Measurements from ENCODE around the gene FST.

Gene FST

GRCh38 chr5:53475320-53475719, 5.1 kb upstream of the FST start:
- no peak for DNase-seq (ENCODE audit: low spot score)

DNA sequence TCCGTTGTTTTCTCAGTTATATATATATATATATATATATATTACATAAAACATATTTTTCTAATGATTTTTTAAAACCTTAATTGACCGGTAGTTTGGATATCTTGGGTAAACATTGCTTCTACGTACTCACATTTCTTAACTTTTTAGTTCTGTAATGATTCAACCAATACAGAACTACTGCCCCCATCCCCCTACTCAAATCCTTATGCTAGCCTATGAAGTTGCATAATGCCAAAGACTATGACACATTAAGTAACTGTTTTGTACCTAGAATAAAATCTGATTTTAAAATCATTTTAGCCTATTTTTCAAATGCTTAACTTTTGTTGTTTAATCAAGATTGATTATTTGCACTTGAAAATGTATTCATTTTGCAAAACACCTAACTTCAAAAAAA, 4.4 kb upstream of the FST start:
- no peak for DNase-seq (ENCODE audit: low spot score)

- DNase-seq (ENCODE audit: low spot score), result no peak
These were observed 3.6 kb upstream of the FST start for GRCh38 chr5:53476531-53477480.

GRCh38 chr5:53478411-53479044, 1.9 kb upstream of the FST start:
- DNase-seq (ENCODE audit: low spot score), result peak; percentile 52

GRCh38 chr5:53479045-53479589, 1.3 kb upstream of the FST start:
- peak; percentile 35 for DNase-seq (ENCODE audit: low spot score)

- peak; percentile 68 for DNase-seq (ENCODE audit: low spot score)
These were observed 626 bp upstream of the FST start for GRCh38 chr5:53479590-53480415.

GRCh38 chr5:53481159-53481886, 894 bp downstream of the FST start:
- peak; percentile 34 for DNase-seq (ENCODE audit: low spot score)

- DNase-seq (ENCODE audit: low spot score), result peak; percentile 80
These were observed 1.7 kb downstream of the FST start for GRCh38 chr5:53481887-53482716.

DNA sequence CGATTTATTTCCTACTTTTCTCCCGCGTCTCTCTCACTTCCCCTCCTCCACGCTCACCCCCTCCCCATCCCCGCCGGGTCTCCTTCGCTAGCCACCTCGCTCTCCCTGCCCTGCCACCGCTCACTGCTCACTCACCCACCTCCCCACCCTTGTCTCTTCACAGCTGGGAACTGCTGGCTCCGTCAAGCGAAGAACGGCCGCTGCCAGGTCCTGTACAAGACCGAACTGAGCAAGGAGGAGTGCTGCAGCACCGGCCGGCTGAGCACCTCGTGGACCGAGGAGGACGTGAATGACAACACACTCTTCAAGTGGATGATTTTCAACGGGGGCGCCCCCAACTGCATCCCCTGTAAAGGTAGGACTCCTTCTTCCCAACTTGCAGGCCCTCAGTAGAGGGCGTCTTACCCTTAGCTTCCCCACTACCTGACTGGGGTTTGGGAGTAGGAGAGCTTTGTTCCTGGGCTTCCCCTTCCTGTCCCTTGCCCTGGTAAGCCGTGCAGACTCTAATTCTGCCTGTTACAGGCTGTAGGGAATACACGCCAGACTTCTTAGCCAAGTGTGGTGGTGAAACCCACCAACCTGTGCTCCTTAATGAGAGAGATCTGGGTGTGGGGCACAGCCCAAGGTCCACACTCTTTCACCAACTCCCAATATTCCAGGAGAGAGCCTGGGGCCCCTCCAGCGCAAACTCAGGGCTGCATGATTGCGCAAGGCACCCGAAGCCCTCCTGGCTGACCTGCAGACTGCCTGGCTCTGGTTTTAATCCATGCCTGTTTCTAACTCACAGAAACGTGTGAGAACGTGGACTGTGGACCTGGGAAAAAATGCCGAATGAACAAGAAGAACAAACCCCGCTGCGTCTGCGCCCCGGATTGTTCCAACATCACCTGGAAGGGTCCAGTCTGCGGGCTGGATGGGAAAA, 2.5 kb downstream of the FST start:
- peak; percentile 23 for DNase-seq (ENCODE audit: low spot score)

- DNase-seq (ENCODE audit: low spot score), result no peak
These were observed 7.0 kb downstream of the FST start for GRCh38 chr5:53487436-53487835.

DNA sequence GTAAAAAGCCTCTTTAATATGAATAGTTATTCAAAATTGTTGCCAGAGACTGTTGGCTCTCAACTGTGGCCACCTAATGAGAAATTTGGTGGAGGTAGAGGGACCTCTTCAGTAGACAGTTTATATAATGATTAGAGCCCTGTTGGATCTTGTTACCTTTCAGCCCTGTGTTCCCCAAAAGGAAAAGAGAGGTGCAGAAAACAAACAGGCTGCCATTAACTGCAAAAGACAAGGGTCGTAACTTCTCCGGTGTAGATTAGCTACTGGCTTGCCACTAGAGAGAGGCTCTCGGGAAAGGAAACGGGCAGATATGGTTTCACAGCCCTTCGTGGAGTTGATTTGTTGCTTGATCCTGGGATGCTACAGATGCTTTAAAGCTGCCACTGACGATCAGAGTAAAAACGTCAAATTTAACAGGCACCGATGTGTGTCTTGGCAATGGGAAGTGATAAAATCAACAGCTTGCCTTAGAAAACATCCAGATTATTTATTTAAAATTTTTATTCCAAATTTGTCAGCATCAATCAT, 7.8 kb downstream of the FST start:
- DNase-seq (ENCODE audit: low spot score), result no peak

DNA sequence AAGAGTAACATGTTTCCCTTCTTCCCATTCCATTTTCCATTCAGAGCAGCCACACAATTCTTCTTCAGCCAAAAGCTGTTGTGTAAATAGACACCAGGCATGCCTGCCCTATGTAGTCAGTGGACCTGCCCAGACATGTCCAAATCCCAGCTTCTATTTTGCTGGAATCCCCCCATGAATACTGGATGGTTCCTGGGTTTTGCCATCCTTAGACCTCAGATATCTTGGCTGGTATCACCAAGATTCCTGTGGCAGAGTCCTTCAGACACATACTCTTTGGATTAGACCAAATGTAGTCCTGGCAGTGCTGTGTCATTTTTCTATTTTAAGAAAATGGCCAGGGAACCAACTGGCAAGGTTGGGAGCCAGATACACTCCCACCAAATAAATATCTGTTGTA, 10.3 kb downstream of the FST start:
- DNase-seq (ENCODE audit: low spot score), result peak; percentile 52

GRCh38 chr5:53501054-53501453, 20.6 kb downstream of the FST start:
- no peak for DNase-seq (ENCODE audit: low spot score)

DNA sequence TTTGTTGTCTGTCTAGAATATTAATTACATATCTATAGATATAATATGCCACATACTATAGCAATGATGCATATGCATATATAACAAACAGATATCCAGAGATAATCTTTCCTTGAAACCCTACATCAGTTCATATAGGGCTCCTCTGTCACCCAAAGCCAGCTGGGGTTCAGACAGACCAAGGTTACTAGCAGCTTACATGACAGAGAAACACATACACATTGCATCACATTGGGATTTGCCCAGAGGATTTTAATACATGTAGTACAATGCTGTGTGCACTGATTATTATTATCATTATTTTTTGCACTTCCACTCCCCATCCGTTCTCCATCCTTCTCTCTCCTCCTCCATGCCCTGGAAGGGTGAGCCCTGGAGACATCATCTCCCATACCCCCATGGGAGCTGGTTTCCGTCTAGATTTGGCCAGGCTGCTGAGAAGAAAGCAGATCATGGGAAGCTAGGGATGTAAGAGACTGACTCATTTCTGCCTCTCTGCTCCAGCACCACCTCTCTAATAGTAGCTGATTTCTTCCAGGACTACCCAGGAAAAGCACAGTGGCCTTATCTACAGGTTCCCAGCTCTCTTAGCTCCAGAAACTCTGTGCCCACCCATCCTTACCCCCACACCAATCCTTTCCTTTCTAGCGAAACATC, 23.3 kb downstream of the FST start:
- no peak for DNase-seq (ENCODE audit: low spot score)

DNA sequence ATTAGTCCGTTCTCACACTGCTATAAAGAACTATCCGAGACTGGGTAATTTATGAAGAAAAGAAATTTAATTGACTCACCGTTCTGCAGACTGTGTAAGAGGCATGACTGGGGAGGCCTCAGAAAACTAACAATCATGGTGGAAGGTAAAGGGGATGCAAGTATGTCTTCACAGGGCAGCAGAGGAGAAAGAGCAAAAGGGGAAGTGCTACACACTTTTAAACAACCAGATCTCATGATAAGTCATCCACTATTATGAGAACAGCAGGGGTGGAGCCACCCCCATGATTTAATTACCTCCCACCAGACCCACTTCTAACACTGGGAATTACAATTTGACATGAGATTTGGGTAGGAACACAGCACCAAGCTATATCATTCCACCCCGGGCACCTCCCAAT, 26.6 kb downstream of the FST start:
- DNase-seq (ENCODE audit: low spot score), result no peak

- no peak for DNase-seq (ENCODE audit: low spot score)
These were observed 27.7 kb downstream of the FST start for GRCh38 chr5:53508125-53508524.

- DNase-seq (ENCODE audit: low spot score), result no peak
These were observed 32.1 kb downstream of the FST start for GRCh38 chr5:53512539-53512938.

- no peak for DNase-seq (ENCODE audit: low spot score)
These were observed 35.6 kb downstream of the FST start for GRCh38 chr5:53515988-53516387.

GRCh38 chr5:53520813-53521212, 40.4 kb downstream of the FST start:
- no peak for DNase-seq (ENCODE audit: low spot score)
